GM23338 (cell line): Measurements from ENCODE around the gene IL1RN. TPM values are rescaled to one million over a fixed set of nuclear protein-coding genes. Genes with fewer than 3 reads are reported as not detected.

Experiments used
- ATAC-seq: fragments of 200-7000 bp; cut with Tn5 transposase; 3 replicates; pipeline ENCODE4 v1.9.1; 2020
- DNase-seq: peaks from one replicate; pipeline ENCODE4 v3.0.0-alpha.2; 2015; ENCODE audit warnings: low spot score
- H2AFZ ChIP-seq: fragments of 200-600 bp; sonication (generic); 2 replicates; pipeline ENCODE4 v1.8.0; 2016; ENCODE audit warnings: antibody characterized with exemption, mild to moderate bottlenecking, moderate library complexity
- H3F3A ChIP-seq: fragments of 200-600 bp; sonication (generic); replicated peaks from 2 replicates; pipeline ENCODE4 v1.8.0; 2017; ENCODE audit warnings: antibody characterized with exemption, mixed run types, low read depth
- H3K27ac ChIP-seq: fragments of 200-600 bp; sonication (generic); 2 replicates; pipeline ENCODE4 v1.6.1; 2016; ENCODE audit warnings: low read depth
- H3K27me3 ChIP-seq: fragments of 200-600 bp; sonication (generic); 2 replicates; pipeline ENCODE4 v1.8.0; 2016; ENCODE audit warnings: mild to moderate bottlenecking, mixed run types, moderate library complexity; ENCODE audit not compliant: insufficient read depth
- H3K36me3 ChIP-seq: fragments of 200-600 bp; sonication (generic); 2 replicates; pipeline ENCODE4 v1.8.0; 2016; ENCODE audit warnings: mild to moderate bottlenecking; ENCODE audit not compliant: insufficient read depth
- H3K4me1 ChIP-seq: fragments of 200-600 bp; sonication (generic); 2 replicates; pipeline ENCODE4 v1.8.0; 2016; ENCODE audit warnings: mild to moderate bottlenecking, moderate library complexity; ENCODE audit not compliant: insufficient read depth
- H3K4me2 ChIP-seq: fragments of 200-600 bp; sonication (generic); 2 replicates; pipeline ENCODE4 v1.7.1; 2017; ENCODE audit warnings: mixed run types
- H3K4me3 ChIP-seq: fragments of 200-600 bp; sonication (generic); 2 replicates; pipeline ENCODE4 v1.6.1; 2016; ENCODE audit warnings: mixed run types
- H3K79me2 ChIP-seq: fragments of 200-600 bp; sonication (generic); replicated peaks from 2 replicates; pipeline ENCODE4 v1.8.0; 2017; ENCODE audit warnings: mild to moderate bottlenecking; ENCODE audit not compliant: insufficient read depth
- H3K9me2 ChIP-seq: fragments of 200-600 bp; sonication (generic); 2 replicates; pipeline ENCODE4 v1.8.0; 2017; ENCODE audit not compliant: insufficient read depth
- H4K20me1 ChIP-seq: fragments of 200-600 bp; sonication (generic); replicated peaks from 2 replicates; pipeline ENCODE4 v1.8.0; 2017; ENCODE audit warnings: mild to moderate bottlenecking; ENCODE audit not compliant: insufficient read depth
- H3K27ac Mint-ChIP-seq: 2 replicates; pipeline ENCODE4 v1.8.0; 2020; ENCODE audit warnings: inconsistent platforms, mild to moderate bottlenecking, moderate library complexity, mixed read lengths
- H3K27me3 Mint-ChIP-seq: 3 replicates; pipeline ENCODE4 v1.8.0; 2022; ENCODE audit warnings: low read depth, mild to moderate bottlenecking, moderate library complexity, mixed read lengths, inconsistent platforms; ENCODE audit not compliant: insufficient read depth, poor library complexity
- H3K36me3 Mint-ChIP-seq: 3 replicates; pipeline ENCODE4 v1.8.0; 2021; ENCODE audit warnings: low read depth, mild to moderate bottlenecking, inconsistent platforms, moderate library complexity, mixed read lengths
- H3K4me1 Mint-ChIP-seq: 3 replicates; pipeline ENCODE4 v1.8.0; 2020; ENCODE audit warnings: mild to moderate bottlenecking, inconsistent platforms, mixed read lengths
- H3K4me3 Mint-ChIP-seq: 3 replicates; pipeline ENCODE4 v1.8.0; 2021; ENCODE audit warnings: moderate library complexity, mild to moderate bottlenecking, inconsistent platforms, mixed read lengths
- H3K9me3 Mint-ChIP-seq: 3 replicates; pipeline ENCODE4 v1.8.0; 2020; ENCODE audit warnings: moderate library complexity, mild to moderate bottlenecking, inconsistent platforms, mixed read lengths
- CREB1 ChIP-seq: fragments of 250-450 bp; sonication (Bioruptor Pico); IDR thresholded peaks from 2 replicates; pipeline ENCODE4 v1.5.0; 2020; ENCODE audit warnings: low read depth, mild to moderate bottlenecking, moderate library complexity
- CTCF ChIP-seq, 2 experiments: fragments of 200-600 bp in 1 of 2; sonication (generic) in 1 of 2; conservative IDR thresholded peaks; 2 replicates each; pipeline versions ENCODE4 v1.5.1 to v1.6.1; 2016 to 2017; ENCODE audit warnings: antibody characterized with exemption in 2 of 2, low read depth in 2 of 2, mild to moderate bottlenecking in 2 of 2, moderate library complexity in 1 of 2
- ETS1 ChIP-seq: IDR thresholded peaks from 2 replicates; pipeline ENCODE4 v1.6.1; 2016; ENCODE audit warnings: antibody characterized with exemption
- EZH2 ChIP-seq: fragments of 200-600 bp; sonication (generic); IDR thresholded peaks from one replicate; pipeline ENCODE4 v1.8.0; 2017; ENCODE audit warnings: antibody characterized with exemption, mild to moderate bottlenecking, low read depth; ENCODE audit not compliant: unreplicated experiment
- EZH2phosphoT487 ChIP-seq: fragments of 200-600 bp; sonication (generic); IDR thresholded peaks from one replicate; pipeline ENCODE4 v1.8.1; 2018; ENCODE audit warnings: antibody characterized with exemption; ENCODE audit not compliant: unreplicated experiment
- JUNB ChIP-seq: IDR thresholded peaks from one replicate; pipeline ENCODE4 v1.6.1; 2016; ENCODE audit warnings: antibody characterized with exemption; ENCODE audit not compliant: unreplicated experiment
- NANOG ChIP-seq: IDR thresholded peaks from 2 replicates; pipeline ENCODE4 v1.6.1; 2016; ENCODE audit warnings: antibody characterized with exemption, borderline replicate concordance
- REST ChIP-seq: IDR thresholded peaks from one replicate; pipeline ENCODE4 v1.6.1; 2018; ENCODE audit warnings: antibody characterized with exemption; ENCODE audit not compliant: unreplicated experiment
- STAT1 ChIP-seq: IDR thresholded peaks from one replicate; pipeline ENCODE4 v1.6.1; 2016; ENCODE audit warnings: antibody characterized with exemption; ENCODE audit not compliant: unreplicated experiment
- ZNF114 ChIP-seq: fragments of 250-450 bp; sonication (Bioruptor Pico); IDR thresholded peaks from 2 replicates; pipeline ENCODE4 v1.5.0; 2020; ENCODE audit warnings: mild to moderate bottlenecking, moderate library complexity
- ZNF331 ChIP-seq: fragments of 250-450 bp; sonication (Bioruptor Pico); IDR thresholded peaks from 2 replicates; pipeline ENCODE4 v1.5.0; 2020; ENCODE audit warnings: low read depth, mild to moderate bottlenecking, moderate library complexity
- ZNF462 ChIP-seq: fragments of 250-450 bp; sonication (Bioruptor Pico); IDR thresholded peaks from 2 replicates; pipeline ENCODE4 v1.5.0; 2020; ENCODE audit warnings: mild to moderate bottlenecking, moderate library complexity
- polyA plus RNA-seq: library from polyadenylated mRNA; unstranded; fragments of >200 nt; fragmentation: Nextera tagmentation; extraction: Ambion mirVana; gene quantifications from 2 replicates; pipeline ENCODE4 v1.2.1, GENCODE V29; 2016
- total RNA-seq: library from RNA; depleted of rRNA; stranded (reverse); fragments of >200 nt; shearing (Covaris generic); gene quantifications from 2 replicates; pipeline ENCODE4 v1.2.3, GENCODE V29; 2014

IL1RN gene
- total and polyA plus RNA-seq, 2 experiments from 2014 or later: not detected

DNA sequence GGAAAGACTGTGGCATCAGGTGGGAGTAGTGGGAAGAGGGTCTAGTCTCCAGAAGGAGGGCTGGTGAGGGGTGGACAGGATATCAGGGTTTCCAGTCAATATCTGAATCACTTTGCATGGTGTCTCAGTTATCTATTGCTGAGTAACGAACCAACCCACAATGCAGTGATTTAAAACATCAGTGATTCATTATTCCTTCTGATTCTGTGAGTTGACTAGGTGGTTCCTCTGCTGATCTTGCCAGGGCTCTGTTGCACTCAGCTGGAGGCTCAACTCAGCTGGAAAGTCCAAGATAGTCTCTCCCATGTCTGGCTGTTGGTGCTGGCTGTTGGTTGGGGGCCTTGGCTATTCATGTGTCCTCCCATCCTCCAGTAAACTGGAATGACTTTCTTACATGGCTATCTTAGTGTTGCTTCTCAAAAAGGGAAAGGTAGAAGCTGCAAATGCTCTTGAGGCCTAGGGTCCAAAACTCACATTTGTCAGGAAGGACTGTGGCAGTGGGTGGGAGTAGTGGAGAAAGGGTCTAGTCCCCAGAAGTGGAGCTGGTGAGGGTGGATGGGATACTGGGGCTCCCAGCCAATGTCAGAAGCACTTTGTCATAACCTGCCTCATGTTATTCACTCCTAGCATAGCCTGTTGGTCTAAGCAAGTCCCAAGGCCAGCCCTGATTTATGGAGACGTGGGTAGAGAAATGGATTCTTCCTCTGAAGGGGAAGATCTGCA lies 45.7 kb upstream of the IL1RN start:
- H3K4me2 ChIP-seq: no peak overlapping the region
- no peaks in the 10 kb centered on the region for H3K36me3 ChIP-seq
- H4K20me1 ChIP-seq: no peaks in the 10 kb centered on the region
- no peaks in the 10 kb centered on the region for H3K9me3 Mint-ChIP-seq
- H3K9me2 ChIP-seq: no peaks in the 10 kb centered on the region
- H3K27ac Mint-ChIP-seq: no peak overlapping the region
- TF ChIP-seq CREB1 (no peak), ZNF331 (no peak), CTCF (conservative IDR thresholded peaks at IDR 0.05; ENCODE audit: low read depth in 2 of 2) (no peak), REST (no peak), ZNF114 (CRISPR knock-in tag) (no peak), EZH2 (no peak), ETS1 (no peak), ZNF462 (CRISPR knock-in tag) (no peak), EZH2phosphoT487 (no peak), STAT1 (no peak), JUNB (no peak), NANOG (no peak)
- no peaks in the 10 kb centered on the region; the same call in 2 of the 3 replicates for H3K36me3 Mint-ChIP-seq
- H3K27me3 Mint-ChIP-seq: no peaks in the 10 kb centered on the region
- H3K4me1 ChIP-seq: peaks cover 8% of the 10 kb centered on the region
- no peak overlapping the region for H3K4me3 Mint-ChIP-seq
- H2AFZ ChIP-seq: no peak overlapping the region
- DNase-seq (no peak), ATAC-seq (no peak)
- H3K27ac ChIP-seq: no peak overlapping the region
- H3F3A ChIP-seq: no peaks in the 10 kb centered on the region
- H3K4me1 Mint-ChIP-seq: peaks cover 4% of the 10 kb centered on the region; the same call in 2 of the 3 replicates
- no peaks in the 10 kb centered on the region for H3K79me2 ChIP-seq
- H3K27me3 ChIP-seq: no peaks in the 10 kb centered on the region
- no peak overlapping the region for H3K4me3 ChIP-seq
